Activated gamma-delta T cell treated with Interleukin-2 at 50 U/mL for 16 hours (primary cell): ENCODE data around the gene PRR13.
A peak's percentile ranks its signal among the peaks of the same experiment; 100 is the strongest.
"Not testable (repeated sequence)": the region's sequence is repeated elsewhere in the genome, so short reads cannot be mapped to it uniquely, and the experiment has no call there.

Experiments
- DNase-seq: peaks from one replicate; pipeline ENCODE4 v3.0.0-alpha.2; 2020

The PRR13 gene

GRCh38 chr12:53474077-53474476, 32.5 kb downstream of the PRR13 start:
- no peak for DNase-seq

DNA sequence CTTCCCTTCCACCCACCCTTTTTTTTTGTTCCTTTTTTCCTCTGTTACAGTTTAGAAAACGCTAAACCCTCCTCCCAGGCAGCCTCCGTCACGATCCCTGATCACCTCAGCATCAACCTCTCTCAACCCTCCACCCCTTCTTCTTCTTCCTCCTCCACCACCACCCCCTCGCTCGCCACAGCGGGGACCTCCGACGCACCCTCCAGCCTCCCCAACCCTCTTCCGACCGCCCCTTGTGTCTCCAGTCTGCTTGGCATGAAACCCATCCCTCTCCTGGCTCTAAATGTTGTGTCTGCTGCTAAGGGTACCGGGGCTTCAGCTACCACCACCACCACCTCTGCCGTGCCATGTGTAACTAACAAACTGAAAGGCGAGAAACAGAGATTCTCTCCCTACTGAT, 33.3 kb downstream of the PRR13 start:
- no peak for DNase-seq

GRCh38 chr12:53476769-53477209, 35.3 kb downstream of the PRR13 start:
- DNase-seq, result no peak

DNA sequence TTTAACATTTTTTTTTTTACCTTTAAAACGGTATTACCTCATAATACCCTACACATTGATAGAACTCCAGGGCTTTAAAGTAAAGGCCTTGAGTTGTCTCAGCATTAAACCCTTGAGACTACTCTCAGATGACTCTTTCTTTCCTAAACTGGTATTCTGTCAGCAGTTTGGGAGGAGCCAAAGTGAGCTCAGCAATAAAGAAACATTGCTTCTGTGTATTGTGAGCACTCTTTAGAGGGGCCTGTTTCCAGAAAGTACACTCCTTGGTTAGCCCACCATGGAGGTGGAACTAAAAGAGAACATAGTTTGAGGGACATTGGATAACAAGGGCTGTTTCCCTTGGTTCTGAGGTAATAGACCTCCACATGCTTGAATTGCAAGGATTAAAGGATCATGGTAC, 37.3 kb downstream of the PRR13 start:
- no peak for DNase-seq

DNA sequence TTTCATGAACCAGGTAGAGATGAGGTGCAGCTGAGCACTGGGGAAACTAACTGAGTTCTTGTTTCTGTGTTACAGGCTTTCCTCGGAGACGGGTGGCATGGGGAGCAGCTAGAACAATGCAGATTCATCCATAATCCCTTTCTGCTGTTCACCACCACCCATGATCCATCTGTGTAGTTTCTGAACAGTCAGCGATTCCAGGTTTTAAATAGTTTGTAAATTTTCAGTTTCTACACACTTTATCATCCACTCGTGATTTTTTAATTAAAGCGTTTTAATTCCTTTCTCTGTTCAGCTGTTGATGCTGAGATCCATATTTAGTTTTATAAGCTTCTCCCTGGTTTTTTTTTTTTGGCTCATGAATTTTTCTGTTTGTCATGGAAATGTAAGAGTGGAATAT, 37.8 kb downstream of the PRR13 start:
- DNase-seq, result no peak

DNA sequence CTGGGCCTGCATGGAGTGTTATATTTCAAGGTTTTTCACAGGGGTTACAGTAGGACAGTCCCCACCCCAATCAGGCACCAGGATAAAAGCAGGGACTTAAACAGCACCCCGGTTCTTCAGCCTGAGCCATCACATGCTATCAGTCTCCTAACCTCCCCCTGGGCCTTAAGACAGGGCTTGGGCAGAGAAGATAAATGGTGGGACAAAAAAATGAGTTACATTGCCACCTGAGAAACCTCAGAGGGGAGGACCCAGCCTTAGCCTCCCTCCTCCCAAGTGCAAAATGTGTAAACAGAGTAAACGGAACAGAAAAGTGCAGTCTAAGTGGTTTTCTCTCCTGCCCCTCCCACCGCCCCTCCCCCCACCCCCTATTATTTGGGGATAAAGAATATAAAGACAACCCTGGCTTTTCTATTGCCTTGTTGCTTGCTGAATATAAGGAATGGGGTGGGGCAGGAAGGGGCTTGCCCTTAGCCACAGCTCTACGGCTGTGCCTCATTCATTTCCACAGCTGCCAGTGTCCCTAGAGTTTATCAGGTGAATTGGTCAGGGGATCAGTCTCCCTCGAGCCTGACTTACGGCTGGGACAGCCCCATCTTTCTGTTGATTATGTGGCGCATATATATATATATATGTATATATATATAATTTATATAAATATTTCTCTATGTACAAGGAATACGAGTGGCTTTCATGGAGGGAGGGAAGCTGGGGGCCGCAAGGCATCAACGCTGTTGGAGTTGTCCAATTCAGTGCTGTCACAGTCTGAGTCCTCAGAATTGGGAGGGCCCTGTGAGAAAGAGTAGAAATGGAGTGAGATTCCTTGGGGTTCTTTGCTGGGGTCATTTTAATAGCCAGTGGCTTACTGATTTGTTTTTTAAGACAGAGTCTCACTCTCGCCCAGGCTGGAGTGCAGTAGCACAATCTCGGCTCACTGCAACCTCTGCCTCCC, 39.2 kb downstream of the PRR13 start:
- DNase-seq, result no peak

- DNase-seq, result not testable (repeated sequence)
Observed at GRCh38 chr12:53481458-53481857, 39.9 kb downstream of the PRR13 start.

- DNase-seq, result no peak
Observed at GRCh38 chr12:53481939-53482586, 40.5 kb downstream of the PRR13 start.

GRCh38 chr12:53482626-53483168, 41.2 kb downstream of the PRR13 start:
- DNase-seq, result no peak

- DNase-seq, result no peak
Observed at GRCh38 chr12:53483225-53483978, 41.9 kb downstream of the PRR13 start.

- no peak for DNase-seq
Observed at GRCh38 chr12:53483979-53484377, 42.4 kb downstream of the PRR13 start.

GRCh38 chr12:53484686-53485575, 43.4 kb downstream of the PRR13 start:
- DNase-seq, result no peak

- no peak for DNase-seq
Observed at GRCh38 chr12:53485955-53486735, 44.6 kb downstream of the PRR13 start.

GRCh38 chr12:53486736-53487487, 45.4 kb downstream of the PRR13 start:
- no peak for DNase-seq

- DNase-seq, result no peak
Observed at GRCh38 chr12:53489242-53489864, 47.8 kb downstream of the PRR13 start.

- DNase-seq, result no peak
Observed at GRCh38 chr12:53492188-53492587, 50.7 kb downstream of the PRR13 start.

GRCh38 chr12:53492830-53493609, 51.5 kb downstream of the PRR13 start:
- peak; percentile 81 for DNase-seq

- DNase-seq, result no peak
Observed at GRCh38 chr12:53493610-53494391, 52.3 kb downstream of the PRR13 start.
